Natural killer cell (primary cell): Measurements from ENCODE around the gene R3HDM2. TPM values are rescaled to one million over a fixed set of nuclear protein-coding genes. Genes with fewer than 3 reads are reported as not detected.
"Not testable (repeated sequence)": the region's sequence is repeated elsewhere in the genome, so short reads cannot be mapped to it uniquely, and the experiment has no call there.

Source experiments
- ATAC-seq, 3 donors: fragments of 150-1000 bp in 2 of 3; fragments of 200-7000 bp in 1 of 3; cut with Tn5 transposase; 1 replicate in 1 of 3; 2 replicates in 2 of 3; pipeline ENCODE4 v1.10.0; 2021; ENCODE audit warnings: mild to moderate bottlenecking in 2 of 3, moderate library complexity in 2 of 3
- DNase-seq, 2 donors: peaks; one replicate each; pipeline versions ENCODE4 v3.0.0 to v3.0.0-alpha.2; 2013 to 2021; ENCODE audit warnings: mixed read lengths in 1 of 2
- H3K27ac ChIP-seq: one replicate; pipeline ENCODE4 v1.5.1; 2013; ENCODE audit warnings: mild to moderate bottlenecking, low read length
- H3K27me3 ChIP-seq: one replicate; pipeline ENCODE4 v1.6.1; 2013; ENCODE audit warnings: low read length; ENCODE audit not compliant: control insufficient read depth, insufficient read depth
- H3K36me3 ChIP-seq: one replicate; pipeline ENCODE4 v1.6.1; 2013; ENCODE audit warnings: low read length; ENCODE audit not compliant: control insufficient read depth, insufficient read depth
- H3K4me1 ChIP-seq: one replicate; pipeline ENCODE4 v1.6.1; 2013; ENCODE audit warnings: low read length; ENCODE audit not compliant: control insufficient read depth, insufficient read depth
- H3K4me3 ChIP-seq: one replicate; pipeline ENCODE4 v1.5.1; 2013; ENCODE audit warnings: low read length
- H3K9me3 ChIP-seq: one replicate; pipeline ENCODE4 v1.6.1; 2013; ENCODE audit warnings: low read length; ENCODE audit not compliant: control insufficient read depth, insufficient read depth
- H3K27ac Mint-ChIP-seq, 2 donors: one replicate each; pipeline ENCODE4 v1.8.0; 2022; ENCODE audit warnings: mild to moderate bottlenecking in 2 of 2, mixed read lengths in 2 of 2, moderate library complexity in 1 of 2
- H3K27me3 Mint-ChIP-seq, 2 donors: one replicate each; pipeline ENCODE4 v1.8.0; 2022; ENCODE audit warnings: low read depth in 2 of 2, mixed read lengths in 2 of 2
- H3K36me3 Mint-ChIP-seq: one replicate; pipeline ENCODE4 v1.8.0; 2022; ENCODE audit warnings: mixed read lengths
- H3K4me1 Mint-ChIP-seq, 2 donors: one replicate each; pipeline ENCODE4 v1.8.0; 2022; ENCODE audit warnings: mixed read lengths in 2 of 2
- H3K4me3 Mint-ChIP-seq: one replicate; pipeline ENCODE4 v1.8.0; 2022; ENCODE audit warnings: mild to moderate bottlenecking, moderate library complexity, mixed read lengths
- H3K9me3 Mint-ChIP-seq, 2 donors: one replicate each; pipeline ENCODE4 v1.8.0; 2022; ENCODE audit warnings: mixed read lengths in 2 of 2
- WGBS: methylation state at CpG from one replicate; pipeline ENCODE4 v1.1.7; 2013; ENCODE audit warnings: missing lambda C conversion rate; ENCODE audit not compliant: insufficient coverage; 5-methylcytosine and 5-hydroxymethylcytosine counted together
- intact Hi-C: fragments of 100-400 bp; cut with micrococcal nuclease; formaldehyde crosslinking; loops from one replicate; pipeline ENCODE4 v1.14.2; 2022
- total RNA-seq, 4 donors: library from RNA; stranded (reverse); fragments of 120-200 nt in 1 of 4; gene quantifications; one replicate each; pipeline versions ENCODE4 v1.2.3 to v1.2.4, GENCODE V29; 2013 to 2022
- TF ChIP-seq, protein P1 (sequence below): fragments of 200-600 bp; IDR thresholded peaks from one replicate; pipeline ENCODE4 v1.8.0; 2022; ENCODE audit warnings: antibody characterized with exemption

The R3HDM2 gene
- total RNA-seq, 3 donors from 2014 or later (not counting 1 experiment from before 2014, with no cell fraction given), result 110 to 124 (median 123) TPM

DNA sequence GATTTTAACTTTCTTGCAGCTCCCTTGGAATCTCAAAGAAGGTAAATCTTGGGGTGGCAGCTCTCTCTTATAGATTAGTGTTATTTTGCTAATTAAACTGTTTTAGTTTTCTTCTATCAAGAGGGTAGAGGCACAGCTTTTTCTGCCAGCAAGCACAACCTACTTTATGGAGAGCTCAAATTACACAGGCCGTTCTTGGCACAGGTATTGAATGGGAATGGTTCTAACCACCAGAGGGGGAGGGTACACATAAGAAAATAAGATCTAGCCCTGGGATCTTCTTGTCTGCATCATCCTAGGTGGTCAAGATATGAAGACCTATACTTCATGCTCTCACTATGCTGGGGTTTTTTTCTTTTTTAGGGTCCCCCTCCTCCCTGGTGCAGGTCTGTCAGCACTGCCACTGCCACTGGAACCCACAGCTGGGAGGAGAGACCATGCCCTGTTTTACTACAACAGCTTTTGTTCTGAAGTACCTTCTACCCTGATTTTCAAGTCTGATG is 131.3 kb downstream of the R3HDM2 start:
- Mint-ChIP-seq H3K36me3 (peaks cover 35% of the 10 kb centered on the region), H3K27ac (no peak overlapping the region), H3K4me3 (no peak overlapping the region), H3K4me1 (peaks cover 0 to 4% of the 10 kb centered on the region in 2 donors), H3K9me3 (no peaks in the 10 kb centered on the region), H3K27me3 (no peaks in the 10 kb centered on the region)
- intact Hi-C loops, result no loop called here
- Histone ChIP-seq H3K27ac (no peak overlapping the region), H3K4me1 (no peaks in the 10 kb centered on the region), H3K4me3 (no peak overlapping the region), H3K27me3 (no peaks in the 10 kb centered on the region), H3K36me3 (peaks cover 54% of the 10 kb centered on the region), H3K9me3 (no peaks in the 10 kb centered on the region)
- WGBS, result 100% methylated on average over 1 of the region's 1 CpG
- DNase-seq (no peak), ATAC-seq (no peak)
- TF ChIP-seq, protein P1, sequence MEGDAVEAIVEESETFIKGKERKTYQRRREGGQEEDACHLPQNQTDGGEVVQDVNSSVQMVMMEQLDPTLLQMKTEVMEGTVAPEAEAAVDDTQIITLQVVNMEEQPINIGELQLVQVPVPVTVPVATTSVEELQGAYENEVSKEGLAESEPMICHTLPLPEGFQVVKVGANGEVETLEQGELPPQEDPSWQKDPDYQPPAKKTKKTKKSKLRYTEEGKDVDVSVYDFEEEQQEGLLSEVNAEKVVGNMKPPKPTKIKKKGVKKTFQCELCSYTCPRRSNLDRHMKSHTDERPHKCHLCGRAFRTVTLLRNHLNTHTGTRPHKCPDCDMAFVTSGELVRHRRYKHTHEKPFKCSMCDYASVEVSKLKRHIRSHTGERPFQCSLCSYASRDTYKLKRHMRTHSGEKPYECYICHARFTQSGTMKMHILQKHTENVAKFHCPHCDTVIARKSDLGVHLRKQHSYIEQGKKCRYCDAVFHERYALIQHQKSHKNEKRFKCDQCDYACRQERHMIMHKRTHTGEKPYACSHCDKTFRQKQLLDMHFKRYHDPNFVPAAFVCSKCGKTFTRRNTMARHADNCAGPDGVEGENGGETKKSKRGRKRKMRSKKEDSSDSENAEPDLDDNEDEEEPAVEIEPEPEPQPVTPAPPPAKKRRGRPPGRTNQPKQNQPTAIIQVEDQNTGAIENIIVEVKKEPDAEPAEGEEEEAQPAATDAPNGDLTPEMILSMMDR, result no peak

DNA sequence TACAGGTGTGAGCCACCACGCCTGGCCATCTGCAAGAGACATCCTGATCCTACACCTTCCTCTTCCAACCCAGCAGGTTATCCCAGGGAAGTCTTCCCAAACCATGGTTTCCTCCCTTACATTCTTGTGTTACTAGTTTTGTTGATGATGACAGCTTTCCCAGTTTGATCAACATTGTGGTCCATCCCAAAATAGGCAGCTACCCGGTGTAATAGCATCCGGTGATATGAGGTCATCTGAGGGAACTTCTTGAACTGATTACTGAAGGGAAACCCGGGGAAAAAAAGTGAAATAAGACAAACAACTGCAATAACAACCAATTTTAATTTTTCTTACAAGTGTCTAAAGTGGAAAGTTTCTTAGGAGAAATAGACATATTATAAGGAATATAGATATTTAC is 134.6 kb downstream of the R3HDM2 start:
- no peaks in the 10 kb centered on the region for H3K4me1 Mint-ChIP-seq
- Histone ChIP-seq H3K4me1 (no peaks in the 10 kb centered on the region), H3K27me3 (no peaks in the 10 kb centered on the region), H3K4me3 (no peak overlapping the region), H3K36me3 (peaks cover 74% of the 10 kb centered on the region), H3K9me3 (no peaks in the 10 kb centered on the region), H3K27ac (no peak overlapping the region)
- 92% methylated on average over 3 of the region's 4 CpGs for WGBS
- ATAC-seq (no peak), DNase-seq (no peak)
- no peak overlapping the region for H3K27ac Mint-ChIP-seq
- H3K27me3 Mint-ChIP-seq, result no peaks in the 10 kb centered on the region
- intact Hi-C loops, result no loop called here
- peaks cover 26% of the 10 kb centered on the region for H3K36me3 Mint-ChIP-seq
- TF ChIP-seq, protein P1, result no peak
- H3K9me3 Mint-ChIP-seq, result no peaks in the 10 kb centered on the region
- H3K4me3 Mint-ChIP-seq, result no peak overlapping the region

DNA sequence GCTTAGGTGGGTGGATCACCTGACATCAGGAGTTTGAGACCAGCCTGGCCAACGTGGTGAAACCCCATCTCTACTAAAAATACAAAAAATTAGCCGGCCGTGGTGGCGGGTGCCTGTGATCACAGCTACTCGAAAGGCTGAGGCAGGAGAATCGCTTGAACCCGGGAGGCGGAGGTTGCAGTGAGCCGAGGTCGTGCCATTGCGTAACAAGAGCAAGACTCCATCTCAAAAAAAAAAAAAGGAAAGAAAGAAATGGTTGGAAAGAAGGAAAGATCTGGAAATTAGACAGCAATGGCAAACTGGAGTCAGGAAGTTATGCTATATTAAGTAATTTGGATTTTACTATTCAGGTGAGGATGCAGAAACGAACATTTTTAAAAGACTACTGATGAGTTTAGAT is 148.8 kb downstream of the R3HDM2 start:
- H3K27me3 Mint-ChIP-seq, H3K9me3 ChIP-seq, H3K27ac ChIP-seq, DNase-seq, intact Hi-C loops, ATAC-seq, H3K4me3 Mint-ChIP-seq, H3K27me3 ChIP-seq, H3K4me1 ChIP-seq, H3K9me3 Mint-ChIP-seq, H3K4me3 ChIP-seq: not testable (repeated sequence)
- peaks cover 6 to 12% of the 10 kb centered on the region in 2 donors for H3K4me1 Mint-ChIP-seq
- peaks cover 46% of the 10 kb centered on the region for H3K36me3 ChIP-seq
- H3K27ac Mint-ChIP-seq, result peak overlapping the region in 1 of 2 donors; percentile 29
- WGBS, result 93% methylated on average over 12 of the region's 12 CpGs
- peaks cover 25% of the 10 kb centered on the region for H3K36me3 Mint-ChIP-seq

DNA sequence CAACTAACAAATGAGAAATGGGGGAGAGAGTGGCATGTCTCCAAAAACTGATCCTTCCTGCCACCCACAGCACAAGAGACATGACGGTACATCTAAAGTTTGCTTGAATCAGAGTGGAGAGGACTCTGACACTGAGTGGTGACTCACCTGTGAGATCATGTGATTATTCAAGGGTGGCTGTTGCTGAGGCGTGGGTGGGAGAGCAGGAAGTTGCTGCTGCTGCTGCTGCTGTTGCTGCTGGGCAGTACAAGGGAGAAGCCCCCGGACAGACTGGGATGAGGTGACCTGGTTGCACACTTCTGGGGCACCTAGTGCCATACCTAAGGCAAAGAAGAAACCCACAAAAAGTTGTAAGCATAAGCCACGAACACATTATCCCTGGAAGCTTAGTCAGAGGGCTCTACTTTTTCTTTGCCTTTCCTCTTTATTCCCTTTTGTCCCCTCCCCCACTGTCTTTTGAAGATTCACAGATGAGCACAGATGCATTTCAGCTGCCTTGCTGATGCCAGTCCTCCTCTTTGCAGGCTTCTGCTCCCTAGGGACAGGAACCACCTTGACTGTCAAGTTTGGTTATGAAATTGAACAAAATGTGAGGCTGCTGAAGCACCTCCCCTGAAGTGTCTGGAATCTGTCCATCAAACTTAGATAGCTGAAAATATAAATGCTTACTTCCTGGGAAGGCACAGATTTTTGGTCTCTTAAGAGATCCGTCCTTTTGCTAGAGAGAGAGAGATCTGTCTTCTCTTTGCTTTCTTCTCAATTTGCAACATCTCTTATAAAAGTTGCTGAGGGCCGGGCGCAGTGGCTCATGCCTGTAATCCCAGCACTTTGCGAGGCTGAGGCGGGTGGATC is 150.4 kb downstream of the R3HDM2 start:
- H3K9me3 ChIP-seq, result no peaks in the 10 kb centered on the region
- DNase-seq (peak in 1 of 2 donors; percentile 75), ATAC-seq (peak; percentile 71 to 91 (median 72))
- H3K9me3 Mint-ChIP-seq, result no peaks in the 10 kb centered on the region
- peaks cover 6 to 12% of the 10 kb centered on the region in 2 donors for H3K4me1 Mint-ChIP-seq
- H3K36me3 ChIP-seq, result peaks cover 45% of the 10 kb centered on the region
- peaks cover 6% of the 10 kb centered on the region for H3K4me1 ChIP-seq
- intact Hi-C loops, result no loop called here
- TF ChIP-seq, protein P1, result no peak
- no peak overlapping the region for H3K4me3 ChIP-seq
- no peak overlapping the region for H3K4me3 Mint-ChIP-seq
- WGBS, result 67% methylated on average over 9 of the region's 9 CpGs
- H3K27me3 Mint-ChIP-seq, result no peaks in the 10 kb centered on the region
- H3K27ac ChIP-seq, result peak overlapping the region; percentile 37
- H3K27ac Mint-ChIP-seq, result peak overlapping the region in 1 of 2 donors; percentile 78
- no peaks in the 10 kb centered on the region for H3K27me3 ChIP-seq
- H3K36me3 Mint-ChIP-seq, result peaks cover 27% of the 10 kb centered on the region
